Astrocyte (in vitro differentiated cells and primary cell): ENCODE data around the gene SH3RF1. TPM values are rescaled to one million over a fixed set of nuclear protein-coding genes. Genes with fewer than 3 reads are reported as not detected.
"Not testable (repeated sequence)": the region's sequence is repeated elsewhere in the genome, so short reads cannot be mapped to it uniquely, and the experiment has no call there.

ENCODE experiments used
- DNase-seq: peaks from one replicate; pipeline ENCODE4 v3.0.0-alpha.2; 2010; ENCODE audit warnings: low read depth
- FAIRE-seq: peaks from 2 replicates; lab custom pipeline; 2011; peaks lifted over from hg19 to GRCh38; lab: Jason Lieb, UNC
- H2AFZ ChIP-seq: 2 replicates; pipeline ENCODE4 v1.6.0; 2012; ENCODE audit warnings: low read depth, low read length, inconsistent platforms
- H3K27ac ChIP-seq: 2 replicates; pipeline ENCODE4 v1.5.1; 2011; ENCODE audit warnings: low read depth, low read length, inconsistent platforms
- H3K27me3 ChIP-seq: 2 replicates; pipeline ENCODE4 v1.6.0; 2011; ENCODE audit warnings: low read length, inconsistent platforms; ENCODE audit not compliant: insufficient read depth
- H3K36me3 ChIP-seq: 2 replicates; pipeline ENCODE4 v1.5.1; 2011; ENCODE audit warnings: low read length, inconsistent platforms; ENCODE audit not compliant: insufficient read depth
- H3K4me1 ChIP-seq: 2 replicates; pipeline ENCODE4 v1.5.1; 2011; ENCODE audit warnings: low read length, inconsistent platforms; ENCODE audit not compliant: insufficient read depth
- H3K4me2 ChIP-seq: 2 replicates; pipeline ENCODE4 v1.6.0; 2012; ENCODE audit warnings: low read length, inconsistent platforms
- H3K4me3 ChIP-seq: 2 replicates; pipeline ENCODE4 v1.5.1; 2011; ENCODE audit warnings: low read depth, mild to moderate bottlenecking, low read length, inconsistent platforms; ENCODE audit not compliant: insufficient read depth
- H3K79me2 ChIP-seq: 2 replicates; pipeline ENCODE4 v1.6.0; 2012; ENCODE audit warnings: mild to moderate bottlenecking, low read length, inconsistent platforms; ENCODE audit not compliant: insufficient read depth
- H3K9ac ChIP-seq: 2 replicates; pipeline ENCODE4 v1.6.0; 2012; ENCODE audit warnings: mild to moderate bottlenecking, low read length, inconsistent platforms
- H3K9me3 ChIP-seq: 2 replicates; pipeline ENCODE4 v1.5.1; 2012; ENCODE audit warnings: low read depth, mild to moderate bottlenecking, low read length, inconsistent platforms; ENCODE audit not compliant: insufficient read depth
- H4K20me1 ChIP-seq: 2 replicates; pipeline ENCODE4 v1.6.0; 2012; ENCODE audit warnings: low read length, inconsistent platforms; ENCODE audit not compliant: insufficient read depth
- H3K27ac Mint-ChIP-seq: one replicate; pipeline ENCODE4 v1.8.0; 2021; ENCODE audit warnings: mild to moderate bottlenecking, mixed read lengths; ENCODE audit not compliant: unreplicated experiment
- H3K27me3 Mint-ChIP-seq: one replicate; pipeline ENCODE4 v1.8.0; 2021; ENCODE audit warnings: low read depth, mixed read lengths; ENCODE audit not compliant: unreplicated experiment
- H3K36me3 Mint-ChIP-seq: one replicate; pipeline ENCODE4 v1.8.0; 2021; ENCODE audit warnings: low read depth, mixed read lengths; ENCODE audit not compliant: unreplicated experiment
- H3K4me1 Mint-ChIP-seq: one replicate; pipeline ENCODE4 v1.8.0; 2021; ENCODE audit warnings: low read depth, mixed read lengths; ENCODE audit not compliant: unreplicated experiment
- H3K4me3 Mint-ChIP-seq: one replicate; pipeline ENCODE4 v1.8.0; 2021; ENCODE audit warnings: mild to moderate bottlenecking, moderate library complexity, mixed read lengths; ENCODE audit not compliant: unreplicated experiment
- H3K9me3 Mint-ChIP-seq: one replicate; pipeline ENCODE4 v1.8.0; 2021; ENCODE audit warnings: mild to moderate bottlenecking, mixed read lengths; ENCODE audit not compliant: unreplicated experiment
- EZH2 ChIP-seq: IDR thresholded peaks from 2 replicates; pipeline ENCODE4 v1.6.1; 2012; ENCODE audit warnings: mild to moderate bottlenecking, low read length, inconsistent platforms; ENCODE audit not compliant: insufficient read depth
- total RNA-seq: library from RNA; stranded (reverse); gene quantifications from 2 replicates; pipeline ENCODE4 v1.2.1, GENCODE V29; 2021
- TF ChIP-seq, protein P1 (sequence below): IDR thresholded peaks from 2 replicates; pipeline ENCODE4 v1.5.1; 2011; ENCODE audit warnings: low read depth, mild to moderate bottlenecking, inconsistent platforms, low read length, moderate library complexity; ENCODE audit not compliant: insufficient read depth

SH3RF1 gene
- total RNA-seq, 1 donor from 2014 or later = 25.9 TPM

- peaks cover 70% of the 10 kb centered on the region for H4K20me1 ChIP-seq
- FAIRE-seq (peak; percentile 9), DNase-seq (no peak)
- H3K27me3 ChIP-seq = no peaks in the 10 kb centered on the region
- Mint-ChIP-seq H3K36me3 (peaks cover 7% of the 10 kb centered on the region), H3K9me3 (no peaks in the 10 kb centered on the region), H3K4me1 (peaks cover 31% of the 10 kb centered on the region), H3K4me3 (no peak overlapping the region), H3K27me3 (no peaks in the 10 kb centered on the region), H3K27ac (no peak overlapping the region)
- H3K4me3 ChIP-seq = no peak overlapping the region
- no peak overlapping the region for H3K9ac ChIP-seq
- peaks cover 95% of the 10 kb centered on the region for H3K79me2 ChIP-seq
- H3K36me3 ChIP-seq = no peaks in the 10 kb centered on the region
- H3K4me2 ChIP-seq = no peak overlapping the region
- peaks cover 14% of the 10 kb centered on the region for H3K4me1 ChIP-seq
- TF ChIP-seq, protein P1, sequence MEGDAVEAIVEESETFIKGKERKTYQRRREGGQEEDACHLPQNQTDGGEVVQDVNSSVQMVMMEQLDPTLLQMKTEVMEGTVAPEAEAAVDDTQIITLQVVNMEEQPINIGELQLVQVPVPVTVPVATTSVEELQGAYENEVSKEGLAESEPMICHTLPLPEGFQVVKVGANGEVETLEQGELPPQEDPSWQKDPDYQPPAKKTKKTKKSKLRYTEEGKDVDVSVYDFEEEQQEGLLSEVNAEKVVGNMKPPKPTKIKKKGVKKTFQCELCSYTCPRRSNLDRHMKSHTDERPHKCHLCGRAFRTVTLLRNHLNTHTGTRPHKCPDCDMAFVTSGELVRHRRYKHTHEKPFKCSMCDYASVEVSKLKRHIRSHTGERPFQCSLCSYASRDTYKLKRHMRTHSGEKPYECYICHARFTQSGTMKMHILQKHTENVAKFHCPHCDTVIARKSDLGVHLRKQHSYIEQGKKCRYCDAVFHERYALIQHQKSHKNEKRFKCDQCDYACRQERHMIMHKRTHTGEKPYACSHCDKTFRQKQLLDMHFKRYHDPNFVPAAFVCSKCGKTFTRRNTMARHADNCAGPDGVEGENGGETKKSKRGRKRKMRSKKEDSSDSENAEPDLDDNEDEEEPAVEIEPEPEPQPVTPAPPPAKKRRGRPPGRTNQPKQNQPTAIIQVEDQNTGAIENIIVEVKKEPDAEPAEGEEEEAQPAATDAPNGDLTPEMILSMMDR = no peak
- TF ChIP-seq EZH2 = no peak
- H2AFZ ChIP-seq = no peak overlapping the region
- no peak overlapping the region for H3K27ac ChIP-seq
- no peaks in the 10 kb centered on the region for H3K9me3 ChIP-seq
These were observed 65.0 kb downstream of the SH3RF1 start for GRCh38 chr4:169205744-169206080.

- Mint-ChIP-seq H3K27me3 (no peaks in the 10 kb centered on the region), H3K4me1 (peaks cover 33% of the 10 kb centered on the region), H3K36me3 (peaks cover 7% of the 10 kb centered on the region), H3K9me3 (no peaks in the 10 kb centered on the region), H3K4me3 (no peak overlapping the region), H3K27ac (no peak overlapping the region)
- DNase-seq (no peak), FAIRE-seq (no peak)
- no peaks in the 10 kb centered on the region for H3K27me3 ChIP-seq
- H3K9me3 ChIP-seq = no peaks in the 10 kb centered on the region
- H3K9ac ChIP-seq = no peak overlapping the region
- H3K27ac ChIP-seq = no peak overlapping the region
- H3K4me3 ChIP-seq = no peak overlapping the region
- H3K4me1 ChIP-seq = peaks cover 14% of the 10 kb centered on the region
- no peaks in the 10 kb centered on the region for H3K36me3 ChIP-seq
- H3K4me2 ChIP-seq = no peak overlapping the region
- TF ChIP-seq, protein P1 = no peak
- TF ChIP-seq EZH2 = no peak
- H4K20me1 ChIP-seq = peaks cover 72% of the 10 kb centered on the region
- peaks cover 95% of the 10 kb centered on the region for H3K79me2 ChIP-seq
- H2AFZ ChIP-seq = no peak overlapping the region
These were observed 65.5 kb downstream of the SH3RF1 start for GRCh38 chr4:169205075-169205743.

DNA sequence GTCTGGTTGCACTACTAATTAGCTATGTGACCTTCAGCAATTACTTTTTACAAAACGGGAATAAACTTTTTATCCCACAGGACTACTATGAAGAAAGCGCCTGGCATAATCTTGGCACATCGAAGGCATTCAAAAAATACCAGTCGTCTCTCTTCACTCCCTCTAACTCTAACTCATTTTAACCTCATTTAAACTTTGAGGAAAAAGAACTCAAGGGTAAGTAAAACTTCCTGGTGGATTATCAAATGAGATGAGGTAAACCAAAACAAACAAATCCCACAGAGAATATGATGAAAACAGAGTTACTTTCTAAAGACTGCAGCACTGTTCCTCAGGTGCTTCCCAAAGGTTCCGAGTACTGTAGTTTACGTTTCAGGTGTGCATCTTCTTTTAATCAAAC is 66.9 kb downstream of the SH3RF1 start:
- Mint-ChIP-seq H3K4me1 (peaks cover 33% of the 10 kb centered on the region), H3K27ac (no peak overlapping the region), H3K27me3 (no peaks in the 10 kb centered on the region), H3K36me3 (peaks cover 7% of the 10 kb centered on the region), H3K4me3 (no peak overlapping the region), H3K9me3 (no peaks in the 10 kb centered on the region)
- FAIRE-seq = no peak
- Histone ChIP-seq H4K20me1 (peaks cover 67% of the 10 kb centered on the region), H2AFZ (no peak overlapping the region), H3K79me2 (peaks cover 97% of the 10 kb centered on the region), H3K9me3 (no peaks in the 10 kb centered on the region), H3K9ac (no peak overlapping the region), H3K4me1 (peaks cover 14% of the 10 kb centered on the region), H3K4me3 (no peak overlapping the region), H3K27me3 (no peaks in the 10 kb centered on the region), H3K27ac (no peak overlapping the region), H3K4me2 (no peak overlapping the region), H3K36me3 (no peaks in the 10 kb centered on the region)
- no peak for TF ChIP-seq EZH2
- TF ChIP-seq, protein P1 = no peak
- DNase-seq = no peak

- not testable (repeated sequence) for H3K36me3 ChIP-seq, H3K4me3 Mint-ChIP-seq, H3K4me3 ChIP-seq, H3K27me3 ChIP-seq, H3K27me3 Mint-ChIP-seq, H3K9me3 ChIP-seq, H3K27ac Mint-ChIP-seq, H2AFZ ChIP-seq, FAIRE-seq, H3K9ac ChIP-seq, H3K9me3 Mint-ChIP-seq, DNase-seq, H3K27ac ChIP-seq, H3K36me3 Mint-ChIP-seq, H3K4me2 ChIP-seq, H3K4me1 ChIP-seq
- Histone ChIP-seq H4K20me1 (peaks cover 65% of the 10 kb centered on the region), H3K79me2 (peaks cover 97% of the 10 kb centered on the region)
- H3K4me1 Mint-ChIP-seq = peaks cover 29% of the 10 kb centered on the region
These were observed 67.5 kb downstream of the SH3RF1 start for GRCh38 chr4:169203278-169203677.
